NT2/D1 (cell line): Measurements from ENCODE around the gene GRK5.

Experiments used
- SUZ12 ChIP-seq: IDR thresholded peaks from 2 replicates; pipeline ENCODE4 v1.6.1; 2011; ENCODE audit not compliant: insufficient read length, insufficient read depth; ENCODE audit errors: extremely low read depth
- YY1 ChIP-seq: IDR thresholded peaks from 2 replicates; pipeline ENCODE4 v1.6.1; 2011; ENCODE audit not compliant: insufficient read length, insufficient read depth
- ZNF274 ChIP-seq: IDR thresholded peaks from 2 replicates; pipeline ENCODE4 v1.6.1; 2011; ENCODE audit warnings: mild to moderate bottlenecking, low read depth, low read length

DNA sequence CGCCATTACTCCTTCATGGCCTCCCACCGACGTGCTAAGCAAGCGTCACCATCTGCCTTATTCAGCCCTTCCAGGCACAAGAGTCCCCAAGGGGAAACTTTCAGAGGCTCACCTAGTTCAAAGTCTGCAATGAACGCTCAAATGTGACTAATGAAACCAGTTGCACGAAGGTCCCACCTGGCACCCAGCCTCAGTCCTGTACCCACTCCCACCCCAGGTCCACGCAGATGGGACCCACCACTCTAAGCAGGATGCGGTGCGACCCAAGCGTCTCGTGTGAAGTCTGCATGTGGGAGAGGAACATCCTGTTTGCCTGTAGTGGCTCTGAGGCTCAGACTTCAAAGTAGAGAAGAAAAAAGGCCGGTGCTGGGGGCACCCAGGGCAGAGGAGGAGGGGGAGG is 294.8 kb downstream of the GRK5 start:
- TF ChIP-seq SUZ12 (no peak), ZNF274 (no peak), YY1 (no peak)
